GM12874 (cell line): ENCODE data around the gene JAK2.

Experiments
- CTCF ChIP-seq: IDR thresholded peaks from 2 replicates; pipeline ENCODE4 v1.5.1; 2011; ENCODE audit warnings: low read depth, mild to moderate bottlenecking, control low read depth, low read length, moderate library complexity; ENCODE audit not compliant: insufficient read depth

JAK2 gene

GRCh38 chr9:5110867-5111681 lies 126.0 kb downstream of the JAK2 start:
- TF ChIP-seq CTCF = no peak

- TF ChIP-seq CTCF = no peak
Observed at GRCh38 chr9:5111696-5112095, 126.6 kb downstream of the JAK2 start.

GRCh38 chr9:5112109-5112592 lies 127.1 kb downstream of the JAK2 start:
- no peak for TF ChIP-seq CTCF

GRCh38 chr9:5112646-5113045 lies 127.6 kb downstream of the JAK2 start:
- TF ChIP-seq CTCF = no peak

- no peak for TF ChIP-seq CTCF
Observed at GRCh38 chr9:5113523-5113922, 128.5 kb downstream of the JAK2 start.

GRCh38 chr9:5113994-5114748 lies 129.1 kb downstream of the JAK2 start:
- TF ChIP-seq CTCF = no peak

- TF ChIP-seq CTCF = no peak
Observed at GRCh38 chr9:5122116-5122515, 137.0 kb downstream of the JAK2 start.
